Measurements from ENCODE around the gene RHBDD3.
A peak's percentile ranks its signal among the peaks of the same experiment; 100 is the strongest.

RHBDD3 gene

GRCh38 chr22:29306175-29306834 lies 38.5 kb upstream of the RHBDD3 start, which contains the start of gene GAS2L1:
Gene GAS2L1 (plus strand): TSS chr22:29306650. CDS start chr22:29308106, 1,456 bp downstream.
- peak; percentile 45 for DNase-seq (ENCODE audit: low spot score)

DNA sequence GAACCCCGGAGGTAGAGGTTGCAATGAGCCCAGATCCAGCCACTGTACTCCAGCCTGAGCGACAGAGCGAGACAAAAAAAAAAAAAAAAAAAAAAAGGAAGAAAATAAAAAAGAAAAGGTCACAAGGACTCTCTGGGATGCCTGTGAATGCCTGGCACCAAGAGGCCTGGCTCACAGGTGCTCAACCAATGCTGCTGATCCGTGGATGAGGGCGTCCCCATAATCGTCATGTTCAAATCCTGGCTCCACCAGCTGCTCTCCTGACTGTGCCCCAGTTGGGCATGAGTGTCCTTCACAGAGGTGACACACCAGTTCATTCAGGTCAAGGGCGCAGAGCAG lies 38.0 kb upstream of the RHBDD3 start:
- DNase-seq (ENCODE audit: low spot score) = no peak

- DNase-seq (ENCODE audit: low spot score) = no peak
Measured at GRCh38 chr22:29302681-29303465, 35.1 kb upstream of the RHBDD3 start.

GRCh38 chr22:29302402-29302680 lies 34.6 kb upstream of the RHBDD3 start:
- DNase-seq (ENCODE audit: low spot score) = no peak

GRCh38 chr22:29301716-29302401 lies 34.1 kb upstream of the RHBDD3 start:
- no peak for DNase-seq (ENCODE audit: low spot score)

- DNase-seq (ENCODE audit: low spot score) = no peak
Measured at GRCh38 chr22:29300807-29301601, 33.2 kb upstream of the RHBDD3 start.

- no peak for DNase-seq (ENCODE audit: low spot score)
Measured at GRCh38 chr22:29300467-29300806, 32.7 kb upstream of the RHBDD3 start.

- DNase-seq (ENCODE audit: low spot score) = no peak
Measured at GRCh38 chr22:29299136-29299900, 31.5 kb upstream of the RHBDD3 start.

DNA sequence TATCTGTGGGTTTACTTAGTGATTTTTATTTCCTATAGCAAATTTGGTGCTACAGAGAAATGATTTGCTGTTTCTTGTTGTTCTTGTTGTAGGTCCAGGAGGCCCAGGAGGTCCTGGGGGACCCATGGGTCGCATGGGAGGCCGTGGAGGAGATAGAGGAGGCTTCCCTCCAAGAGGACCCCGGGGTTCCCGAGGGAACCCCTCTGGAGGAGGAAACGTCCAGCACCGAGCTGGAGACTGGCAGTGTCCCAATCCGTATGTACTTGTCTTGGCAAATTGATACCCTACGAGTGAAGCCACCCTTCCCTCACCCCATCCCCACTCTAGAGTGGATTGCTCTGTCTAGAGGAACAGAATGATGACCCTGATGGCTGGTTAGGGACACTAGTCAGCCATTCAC lies 30.9 kb upstream of the RHBDD3 start:
- no peak for DNase-seq (ENCODE audit: low spot score)

DNA sequence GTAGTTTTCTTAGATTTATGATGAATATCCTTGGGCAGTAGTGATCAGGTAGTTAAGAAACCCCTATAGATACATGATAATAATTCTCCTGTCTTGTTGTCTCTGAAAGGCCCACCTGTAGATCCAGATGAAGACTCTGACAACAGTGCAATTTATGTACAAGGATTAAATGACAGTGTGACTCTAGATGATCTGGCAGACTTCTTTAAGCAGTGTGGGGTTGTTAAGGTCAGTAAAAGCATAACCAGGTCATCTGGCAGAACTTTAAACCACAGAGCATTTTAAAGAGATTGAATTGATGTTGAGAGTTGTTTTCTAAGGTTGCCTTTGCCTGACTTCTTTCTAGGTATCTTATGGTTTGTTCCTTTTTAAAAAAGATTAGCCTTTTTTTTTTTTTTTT lies 24.6 kb upstream of the RHBDD3 start:
- DNase-seq (ENCODE audit: low spot score) = no peak

- DNase-seq (ENCODE audit: low spot score) = no peak
Measured at GRCh38 chr22:29291215-29291614, 23.4 kb upstream of the RHBDD3 start.

- no peak for DNase-seq (ENCODE audit: low spot score)
Measured at GRCh38 chr22:29290061-29290460, 22.3 kb upstream of the RHBDD3 start.

GRCh38 chr22:29288837-29289236 lies 21.1 kb upstream of the RHBDD3 start:
- DNase-seq (ENCODE audit: low spot score) = no peak

DNA sequence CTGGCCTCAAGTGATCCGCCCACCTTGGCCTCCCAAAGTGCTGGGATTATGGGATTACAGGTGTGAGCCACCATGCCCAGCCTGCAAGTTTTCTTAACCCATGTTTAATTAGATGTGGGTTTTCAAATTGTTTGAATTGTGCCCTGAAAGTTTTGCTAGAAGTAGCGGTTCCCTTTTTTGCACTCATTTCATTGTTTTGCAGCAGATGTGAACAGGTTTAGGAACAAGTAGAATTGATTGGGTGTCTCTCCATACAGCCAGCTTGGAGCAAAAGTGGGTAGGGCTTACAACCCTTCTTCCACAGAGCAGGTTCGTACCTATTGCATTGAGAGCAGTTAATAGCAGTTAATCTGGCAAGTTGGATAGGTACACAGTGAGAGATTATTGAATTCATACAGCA lies 16.4 kb upstream of the RHBDD3 start:
- no peak for DNase-seq (ENCODE audit: low spot score)

GRCh38 chr22:29277927-29278326 lies 10.1 kb upstream of the RHBDD3 start:
- no peak for DNase-seq (ENCODE audit: low spot score)

DNA sequence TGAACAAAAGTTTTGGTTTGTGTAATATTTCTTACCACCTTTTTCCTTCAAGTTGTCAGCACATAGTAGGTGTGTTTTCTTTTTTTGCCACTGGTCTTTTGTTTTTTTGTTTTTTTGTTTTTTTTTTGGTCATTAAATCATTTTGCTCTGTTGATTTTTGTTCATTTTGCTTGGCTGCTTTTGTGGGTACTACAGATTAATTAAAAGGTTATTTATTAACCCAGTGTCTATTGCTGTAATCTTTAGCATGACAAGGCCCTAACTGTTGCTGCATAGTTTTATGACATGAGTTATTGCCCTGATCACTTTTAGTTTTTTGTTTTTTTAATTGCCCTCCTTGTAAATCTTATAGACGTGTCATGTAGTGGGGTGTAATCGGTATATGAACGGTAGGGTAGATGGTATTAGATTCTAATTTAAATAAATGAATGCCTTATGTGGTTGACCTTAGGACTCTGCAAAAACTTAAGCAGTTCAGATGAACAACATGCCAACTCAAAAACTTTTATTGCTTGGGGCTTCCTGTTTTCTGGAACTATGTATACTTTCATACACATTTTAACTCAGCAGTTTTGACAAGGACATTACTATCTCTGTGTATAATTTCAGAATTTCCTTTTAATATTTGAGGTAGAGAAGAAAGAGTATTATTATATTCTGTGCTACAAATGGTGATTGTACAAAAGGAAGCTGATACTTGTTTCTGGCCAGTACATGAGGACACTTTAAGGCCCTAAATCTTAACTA lies 8.2 kb upstream of the RHBDD3 start:
- DNase-seq (ENCODE audit: low spot score) = no peak

GRCh38 chr22:29275167-29275566 lies 7.4 kb upstream of the RHBDD3 start:
- no peak for DNase-seq (ENCODE audit: low spot score)

DNA sequence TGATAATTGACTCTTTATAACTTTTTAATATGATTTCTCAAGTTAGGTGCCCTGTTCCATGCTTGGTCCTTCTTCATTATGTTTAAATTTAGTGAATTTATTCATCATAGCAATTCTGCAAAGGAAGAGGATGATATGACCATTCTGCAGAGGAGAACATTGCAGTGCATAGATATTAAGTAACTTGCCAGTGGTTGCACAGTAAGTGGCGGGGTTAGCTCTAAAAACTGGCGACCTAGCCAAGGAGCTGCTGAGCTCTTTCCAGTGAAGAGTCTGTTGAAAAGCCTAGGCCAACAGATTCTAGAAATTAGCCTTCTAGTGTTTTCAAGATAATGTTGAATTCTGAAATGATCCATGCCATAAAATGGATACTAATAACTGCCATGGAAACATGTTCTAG lies 4.8 kb upstream of the RHBDD3 start:
- DNase-seq (ENCODE audit: low spot score) = no peak

DNA sequence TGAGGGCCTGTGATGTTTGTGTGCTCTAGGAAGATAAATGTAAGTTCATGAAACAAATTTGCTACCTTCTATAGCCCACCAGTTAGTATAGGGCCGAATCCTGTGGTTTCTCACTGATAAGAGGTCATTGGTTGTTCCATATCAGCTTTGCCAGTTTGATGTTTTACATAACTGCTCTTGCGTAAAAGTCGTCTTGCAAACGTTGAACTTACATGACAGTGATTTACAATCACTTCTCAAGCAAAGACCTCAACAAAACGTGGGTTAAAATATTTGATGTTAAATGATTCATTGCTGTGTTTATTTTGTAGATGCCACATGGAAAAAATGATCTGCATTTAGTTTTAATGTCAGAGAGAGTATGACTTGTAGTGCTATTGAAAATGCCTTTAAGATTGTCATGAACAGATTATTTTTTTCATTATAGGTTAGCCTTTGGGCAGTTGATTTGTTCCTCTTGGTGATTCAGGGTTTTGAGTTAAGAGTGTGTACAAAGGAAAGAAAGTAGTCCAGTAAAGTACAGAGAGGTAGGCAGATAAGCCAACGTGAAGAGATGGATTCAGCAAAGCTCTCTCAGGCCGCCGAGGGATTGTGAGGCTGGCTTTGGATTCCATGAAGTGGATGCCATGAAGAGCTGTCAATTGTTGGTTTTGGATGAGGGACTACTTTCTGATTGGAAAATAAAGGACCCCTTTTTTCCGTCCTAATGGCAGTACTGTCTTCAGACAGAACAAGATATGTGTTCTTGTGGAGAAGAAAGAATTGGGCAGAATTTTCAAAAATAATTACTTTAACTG lies 2.9 kb upstream of the RHBDD3 start:
- DNase-seq (ENCODE audit: low spot score) = no peak

GRCh38 chr22:29269731-29270474 lies 2.1 kb upstream of the RHBDD3 start:
- no peak for DNase-seq (ENCODE audit: low spot score)
